Measurements from ENCODE around the gene CENPP.

The CENPP gene

DNA sequence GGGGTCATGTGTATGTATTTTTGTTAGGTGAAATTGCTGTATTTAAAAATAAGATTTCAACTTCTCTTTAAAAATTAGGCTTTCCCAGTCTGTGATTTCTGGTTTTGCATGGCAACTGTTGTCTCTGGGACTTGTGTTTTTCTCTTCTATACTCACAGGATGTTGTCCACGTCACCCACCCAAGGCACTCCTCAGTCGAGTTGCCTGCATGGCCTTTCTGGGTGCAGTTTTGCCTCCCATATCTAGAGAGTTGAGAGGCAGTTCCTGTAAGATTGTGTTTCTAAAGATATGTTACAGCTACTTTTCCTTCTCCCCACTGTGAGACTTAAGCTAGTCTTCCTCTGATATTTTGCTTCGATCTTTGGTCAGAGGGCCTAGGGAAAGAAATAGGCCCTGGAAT, 158.8 kb downstream of the CENPP start:
- H3K9me3 ChIP-seq (ENCODE audit: control insufficient read depth, low read depth, low read length): no peaks in the 10 kb centered on the region
- peaks cover 12% of the 10 kb centered on the region for H3K4me1 ChIP-seq (ENCODE audit: control insufficient read depth, low read depth, low read length)
- no peaks in the 10 kb centered on the region for H3K36me3 ChIP-seq (ENCODE audit: control insufficient read depth, low read depth, low read length)
- H3K27me3 ChIP-seq (ENCODE audit: control insufficient read depth, insufficient read depth, low read length): no peaks in the 10 kb centered on the region
- H3K27ac ChIP-seq (ENCODE audit: low read length): no peak overlapping the region
- H3K4me3 ChIP-seq (ENCODE audit: low read length): no peak overlapping the region
- H3K9ac ChIP-seq (ENCODE audit: low read length): no peak overlapping the region

DNA sequence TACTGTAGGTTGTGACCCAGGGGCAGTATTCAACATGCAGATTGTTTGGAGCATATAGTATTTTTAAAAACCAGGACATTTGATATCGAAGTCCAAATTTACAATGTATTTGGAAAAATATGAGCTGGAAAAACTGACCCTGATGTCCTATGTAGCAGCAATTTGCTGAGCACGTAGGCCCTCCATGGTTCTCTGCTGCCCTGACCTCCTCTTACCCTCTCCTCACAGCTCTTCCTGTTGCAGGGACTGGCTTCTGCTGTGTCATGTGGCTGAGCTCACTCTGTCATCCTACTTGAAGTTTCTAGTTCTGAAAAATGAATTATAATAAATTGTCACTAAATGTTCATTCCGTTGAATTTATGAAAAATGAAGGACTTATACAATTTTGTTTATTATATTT, 160.6 kb downstream of the CENPP start:
- H3K27me3 ChIP-seq (ENCODE audit: control insufficient read depth, insufficient read depth, low read length): no peaks in the 10 kb centered on the region
- H3K9ac ChIP-seq (ENCODE audit: low read length): no peak overlapping the region
- no peak overlapping the region for H3K27ac ChIP-seq (ENCODE audit: low read length)
- no peak overlapping the region for H3K4me3 ChIP-seq (ENCODE audit: low read length)
- no peaks in the 10 kb centered on the region for H3K9me3 ChIP-seq (ENCODE audit: control insufficient read depth, low read depth, low read length)
- H3K4me1 ChIP-seq (ENCODE audit: control insufficient read depth, low read depth, low read length): no peaks in the 10 kb centered on the region
- H3K36me3 ChIP-seq (ENCODE audit: control insufficient read depth, low read depth, low read length): no peaks in the 10 kb centered on the region

DNA sequence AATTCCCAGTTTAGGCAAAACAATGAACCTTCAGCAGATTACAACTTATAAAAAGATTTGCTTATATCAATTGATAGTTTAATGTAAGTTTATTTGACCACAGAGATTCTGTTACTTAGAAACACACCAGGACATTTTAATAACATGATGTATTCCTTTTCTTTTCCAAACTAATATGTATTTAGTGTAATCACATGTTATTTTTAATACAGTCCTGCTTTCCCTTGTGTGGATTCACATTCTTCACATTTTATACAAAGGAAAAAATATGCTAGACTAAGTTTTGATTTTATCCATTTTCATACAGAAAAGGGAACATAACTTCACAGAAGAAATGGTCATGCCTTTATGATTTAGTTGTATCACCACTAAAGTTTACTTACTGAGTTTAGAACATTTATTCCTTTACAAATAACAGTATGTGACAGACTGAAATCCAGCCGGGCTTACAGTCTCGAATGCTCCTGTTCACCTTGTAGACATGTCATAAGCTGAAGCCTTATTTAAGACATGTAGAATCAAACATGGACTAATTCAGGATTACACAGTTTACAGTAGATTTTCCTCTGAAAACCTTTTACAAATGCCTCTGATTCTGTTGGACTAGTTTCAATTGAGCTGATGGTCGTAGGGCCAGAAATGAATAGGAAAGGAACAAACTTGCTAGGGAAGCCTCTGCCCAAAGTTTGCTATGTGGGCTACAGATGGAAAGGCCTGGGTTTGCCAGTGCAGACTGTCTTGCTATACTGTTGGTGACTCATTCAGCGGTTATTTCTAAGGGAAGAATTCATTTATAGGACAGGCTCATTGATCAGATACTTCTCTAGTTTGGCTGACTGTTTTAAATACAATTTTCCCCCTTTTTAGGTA, 163.2 kb downstream of the CENPP start:
- Histone ChIP-seq H3K27me3 (ENCODE audit: control insufficient read depth, insufficient read depth, low read length) (no peaks in the 10 kb centered on the region), H3K27ac (ENCODE audit: low read length) (no peak overlapping the region), H3K9me3 (ENCODE audit: control insufficient read depth, low read depth, low read length) (no peaks in the 10 kb centered on the region), H3K36me3 (ENCODE audit: control insufficient read depth, low read depth, low read length) (no peaks in the 10 kb centered on the region), H3K9ac (ENCODE audit: low read length) (no peak overlapping the region), H3K4me3 (ENCODE audit: low read length) (no peak overlapping the region), H3K4me1 (ENCODE audit: control insufficient read depth, low read depth, low read length) (no peaks in the 10 kb centered on the region)

GRCh38 chr9:92492781-92493401, 167.1 kb downstream of the CENPP start:
- Histone ChIP-seq H3K4me1 (ENCODE audit: control insufficient read depth, low read depth, low read length) (no peaks in the 10 kb centered on the region), H3K36me3 (ENCODE audit: control insufficient read depth, low read depth, low read length) (no peaks in the 10 kb centered on the region), H3K4me3 (ENCODE audit: low read length) (no peak overlapping the region), H3K9ac (ENCODE audit: low read length) (no peak overlapping the region), H3K27ac (ENCODE audit: low read length) (no peak overlapping the region), H3K27me3 (ENCODE audit: control insufficient read depth, insufficient read depth, low read length) (no peaks in the 10 kb centered on the region), H3K9me3 (ENCODE audit: control insufficient read depth, low read depth, low read length) (no peaks in the 10 kb centered on the region)

DNA sequence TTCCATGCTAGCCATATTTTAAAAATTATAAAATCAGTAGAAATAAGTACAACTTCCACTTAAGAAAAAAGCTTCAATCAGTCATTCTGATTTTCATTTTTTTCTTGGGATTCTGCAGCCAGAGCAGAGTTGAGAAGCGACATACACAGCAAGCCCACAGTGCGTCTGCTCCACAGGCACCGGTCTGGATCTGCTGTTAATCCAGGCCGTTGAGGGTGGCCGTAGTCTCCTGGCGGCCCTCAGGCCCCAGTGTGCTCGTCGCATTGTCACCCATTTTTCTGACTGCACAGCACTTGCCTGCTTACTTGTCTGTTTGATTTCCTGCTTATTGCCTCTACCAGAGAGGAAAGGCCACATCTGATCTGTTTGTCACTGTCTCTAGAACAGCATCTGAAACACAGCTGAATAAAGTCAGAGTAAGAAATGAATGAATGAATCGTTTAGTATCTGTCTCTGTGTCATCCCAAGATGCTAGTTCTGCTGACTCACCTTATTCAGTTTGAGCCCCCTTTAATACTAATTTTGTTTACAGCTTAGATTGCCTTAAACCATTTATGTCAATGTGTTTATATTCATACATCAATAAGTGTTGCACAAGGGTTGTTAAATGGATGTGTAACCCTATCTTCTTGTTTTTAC, 168.1 kb downstream of the CENPP start:
- no peak overlapping the region for H3K9ac ChIP-seq (ENCODE audit: low read length)
- peaks cover under 1% of the 10 kb centered on the region for H3K4me1 ChIP-seq (ENCODE audit: control insufficient read depth, low read depth, low read length)
- H3K27ac ChIP-seq (ENCODE audit: low read length): no peak overlapping the region
- no peak overlapping the region for H3K4me3 ChIP-seq (ENCODE audit: low read length)
- no peaks in the 10 kb centered on the region for H3K27me3 ChIP-seq (ENCODE audit: control insufficient read depth, insufficient read depth, low read length)
- H3K9me3 ChIP-seq (ENCODE audit: control insufficient read depth, low read depth, low read length): no peaks in the 10 kb centered on the region
- no peaks in the 10 kb centered on the region for H3K36me3 ChIP-seq (ENCODE audit: control insufficient read depth, low read depth, low read length)

GRCh38 chr9:92494856-92495255, 169.1 kb downstream of the CENPP start:
- Histone ChIP-seq H3K4me1 (ENCODE audit: control insufficient read depth, low read depth, low read length) (peaks cover 3% of the 10 kb centered on the region), H3K4me3 (ENCODE audit: low read length) (no peak overlapping the region), H3K9me3 (ENCODE audit: control insufficient read depth, low read depth, low read length) (no peaks in the 10 kb centered on the region), H3K36me3 (ENCODE audit: control insufficient read depth, low read depth, low read length) (no peaks in the 10 kb centered on the region), H3K9ac (ENCODE audit: low read length) (no peak overlapping the region), H3K27me3 (ENCODE audit: control insufficient read depth, insufficient read depth, low read length) (no peaks in the 10 kb centered on the region), H3K27ac (ENCODE audit: low read length) (no peak overlapping the region)

DNA sequence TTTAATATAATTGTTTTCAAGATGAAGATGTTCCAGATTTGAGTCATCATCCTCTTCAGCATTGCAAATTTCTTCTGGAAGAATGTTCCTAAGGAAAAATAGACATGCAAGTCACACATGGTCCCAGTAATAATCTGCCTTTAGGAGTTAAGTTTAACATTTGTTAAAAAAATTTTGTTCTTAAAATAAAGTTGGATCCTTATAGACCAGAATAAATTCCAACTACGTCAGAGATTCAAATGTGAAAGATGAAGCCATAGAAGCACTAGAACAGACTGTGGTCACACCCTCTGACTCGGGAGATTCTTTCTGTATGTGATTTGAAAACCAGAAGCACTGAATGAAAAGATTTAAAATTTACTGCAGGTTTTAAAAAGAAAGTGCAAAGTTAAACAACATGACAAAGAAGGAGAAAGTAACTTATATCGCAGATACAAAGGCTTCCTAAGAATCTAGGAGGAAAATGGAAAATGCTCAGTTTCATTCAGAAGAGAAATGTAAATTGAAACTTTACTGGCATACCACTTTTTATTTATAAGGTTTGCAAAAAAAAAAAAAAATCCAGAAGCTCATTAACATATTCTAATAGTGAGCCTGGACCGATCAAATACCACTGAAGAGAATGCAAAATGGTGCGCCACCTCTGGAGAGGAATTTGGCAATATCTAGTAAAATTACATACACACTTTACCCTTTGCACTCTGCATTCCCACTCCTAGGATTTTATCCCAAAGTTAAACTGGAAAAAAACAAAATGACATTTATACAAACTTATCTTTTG, 170.8 kb downstream of the CENPP start:
- H3K36me3 ChIP-seq (ENCODE audit: control insufficient read depth, low read depth, low read length): no peaks in the 10 kb centered on the region
- H3K27ac ChIP-seq (ENCODE audit: low read length): no peak overlapping the region
- H3K27me3 ChIP-seq (ENCODE audit: control insufficient read depth, insufficient read depth, low read length): no peaks in the 10 kb centered on the region
- H3K9me3 ChIP-seq (ENCODE audit: control insufficient read depth, low read depth, low read length): no peaks in the 10 kb centered on the region
- peaks cover 3% of the 10 kb centered on the region for H3K4me1 ChIP-seq (ENCODE audit: control insufficient read depth, low read depth, low read length)
- no peak overlapping the region for H3K9ac ChIP-seq (ENCODE audit: low read length)
- H3K4me3 ChIP-seq (ENCODE audit: low read length): no peak overlapping the region

- Histone ChIP-seq H3K9me3 (ENCODE audit: control insufficient read depth, low read depth, low read length) (no peaks in the 10 kb centered on the region), H3K4me1 (ENCODE audit: control insufficient read depth, low read depth, low read length) (peaks cover 8% of the 10 kb centered on the region), H3K4me3 (ENCODE audit: low read length) (no peak overlapping the region), H3K27ac (ENCODE audit: low read length) (no peak overlapping the region), H3K9ac (ENCODE audit: low read length) (no peak overlapping the region), H3K36me3 (ENCODE audit: control insufficient read depth, low read depth, low read length) (no peaks in the 10 kb centered on the region), H3K27me3 (ENCODE audit: control insufficient read depth, insufficient read depth, low read length) (no peaks in the 10 kb centered on the region)
Observed at GRCh38 chr9:92499701-92500100, 173.9 kb downstream of the CENPP start.

DNA sequence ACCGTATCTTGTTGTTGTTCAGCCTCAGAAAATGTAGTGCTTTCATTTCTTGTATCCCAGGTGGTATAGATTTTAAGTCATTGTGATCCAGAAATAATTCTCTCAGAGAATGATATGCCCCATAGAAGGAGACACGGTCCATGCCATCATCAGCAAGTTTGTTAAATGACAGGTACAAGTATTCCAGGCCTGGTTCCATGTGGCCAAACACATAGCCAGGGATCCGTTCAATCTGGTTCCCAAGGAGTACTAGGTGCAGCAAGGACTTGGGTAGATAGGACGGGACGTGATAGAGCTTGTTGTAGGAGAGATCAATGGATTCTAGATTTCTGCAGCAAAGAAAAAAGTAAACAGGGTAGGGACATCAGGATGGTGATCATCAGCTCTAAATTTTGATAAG, 175.0 kb downstream of the CENPP start:
- Histone ChIP-seq H3K4me3 (ENCODE audit: low read length) (no peak overlapping the region), H3K4me1 (ENCODE audit: control insufficient read depth, low read depth, low read length) (peaks cover 8% of the 10 kb centered on the region), H3K9me3 (ENCODE audit: control insufficient read depth, low read depth, low read length) (no peaks in the 10 kb centered on the region), H3K27me3 (ENCODE audit: control insufficient read depth, insufficient read depth, low read length) (no peaks in the 10 kb centered on the region), H3K27ac (ENCODE audit: low read length) (no peak overlapping the region), H3K9ac (ENCODE audit: low read length) (no peak overlapping the region), H3K36me3 (ENCODE audit: control insufficient read depth, low read depth, low read length) (no peaks in the 10 kb centered on the region)

DNA sequence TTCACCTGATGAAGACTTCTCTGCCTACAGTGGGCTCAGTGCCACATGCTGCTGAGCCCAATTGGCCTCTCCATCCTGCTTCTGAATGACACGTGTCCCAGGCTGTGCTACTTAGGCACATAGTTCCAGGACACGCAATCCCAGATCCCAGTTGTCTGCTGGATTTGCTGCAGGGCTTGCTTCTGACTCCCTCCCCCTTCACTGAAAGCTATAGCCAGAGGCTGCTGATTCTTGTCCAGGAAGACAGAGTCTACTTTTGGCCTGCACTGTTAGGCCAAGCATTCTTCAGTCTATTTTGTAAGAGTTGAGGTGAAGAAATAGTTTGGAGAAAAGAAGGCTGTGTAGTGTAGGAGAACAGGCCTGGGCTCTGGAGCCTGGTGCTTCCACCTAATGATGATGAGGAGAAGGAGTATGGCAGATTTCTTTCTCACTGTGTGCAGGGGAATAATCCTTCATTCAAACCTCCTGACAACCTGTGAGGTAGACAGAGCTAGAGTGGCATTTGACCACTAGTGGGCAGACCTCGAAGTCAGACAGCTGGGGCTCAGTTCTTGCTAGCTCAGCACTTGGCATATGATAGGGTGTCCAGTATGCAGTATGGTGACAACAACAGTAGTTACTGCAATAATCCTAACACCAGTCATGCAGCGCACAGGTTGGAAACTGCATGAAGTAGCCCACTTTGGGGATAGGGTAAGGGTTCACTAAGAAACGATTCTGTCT, 176.1 kb downstream of the CENPP start:
- no peak overlapping the region for H3K4me3 ChIP-seq (ENCODE audit: low read length)
- H3K9ac ChIP-seq (ENCODE audit: low read length): no peak overlapping the region
- H3K36me3 ChIP-seq (ENCODE audit: control insufficient read depth, low read depth, low read length): no peaks in the 10 kb centered on the region
- H3K4me1 ChIP-seq (ENCODE audit: control insufficient read depth, low read depth, low read length): peaks cover 8% of the 10 kb centered on the region
- no peak overlapping the region for H3K27ac ChIP-seq (ENCODE audit: low read length)
- no peaks in the 10 kb centered on the region for H3K27me3 ChIP-seq (ENCODE audit: control insufficient read depth, insufficient read depth, low read length)
- no peaks in the 10 kb centered on the region for H3K9me3 ChIP-seq (ENCODE audit: control insufficient read depth, low read depth, low read length)

DNA sequence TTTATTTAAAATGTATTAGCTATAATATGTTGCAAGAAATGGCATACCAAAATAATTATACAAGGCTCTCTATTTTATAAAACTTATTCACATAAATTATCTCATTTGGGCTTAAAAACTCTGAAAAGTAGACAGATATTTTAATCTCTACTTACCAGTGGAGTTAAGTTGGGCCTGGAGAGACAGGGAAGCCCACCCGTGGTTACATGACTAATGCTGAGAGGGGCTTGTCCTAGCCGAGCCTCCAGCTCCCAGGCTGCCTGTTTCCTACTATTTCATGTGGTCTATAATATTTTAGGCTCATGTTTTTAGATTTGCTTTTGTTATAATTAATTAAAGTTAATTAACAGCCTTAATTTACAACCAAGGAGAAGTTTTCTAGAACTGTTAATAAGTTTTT, 177.4 kb downstream of the CENPP start:
- Histone ChIP-seq H3K4me3 (ENCODE audit: low read length) (no peak overlapping the region), H3K27me3 (ENCODE audit: control insufficient read depth, insufficient read depth, low read length) (no peaks in the 10 kb centered on the region), H3K9me3 (ENCODE audit: control insufficient read depth, low read depth, low read length) (no peaks in the 10 kb centered on the region), H3K36me3 (ENCODE audit: control insufficient read depth, low read depth, low read length) (no peaks in the 10 kb centered on the region), H3K9ac (ENCODE audit: low read length) (no peak overlapping the region), H3K4me1 (ENCODE audit: control insufficient read depth, low read depth, low read length) (peaks cover 8% of the 10 kb centered on the region), H3K27ac (ENCODE audit: low read length) (no peak overlapping the region)

Measured in iPS-18a (cell line).